ENCODE data around the gene C22orf23.
"Not testable (repeated sequence)": the region's sequence is repeated elsewhere in the genome, so short reads cannot be mapped to it uniquely, and the experiment has no call there.

Gene C22orf23

GRCh38 chr22:37951305-37951704 lies 2.1 kb downstream of the C22orf23 start:
- no peaks in the 10 kb centered on the region for H3K9me3 ChIP-seq (ENCODE audit: insufficient read depth, low read length)
- TF ChIP-seq YY1 (IDR thresholded peaks at IDR 0.05; ENCODE audit: insufficient read depth, insufficient read length) (no peak), ZNF274 (IDR thresholded peaks at IDR 0.05; ENCODE audit: low read depth, low read length) (no peak), SUZ12 (IDR thresholded peaks at IDR 0.05; ENCODE audit: extremely low read depth, insufficient read depth, insufficient read length) (no peak)
- H3K9ac ChIP-seq (ENCODE audit: insufficient read length, low read depth), result no peak overlapping the region
- H3K36me3 ChIP-seq (ENCODE audit: insufficient read depth, insufficient read length, low read length), result peaks cover 3% of the 10 kb centered on the region
- peaks cover 15% of the 10 kb centered on the region for H3K27me3 ChIP-seq (ENCODE audit: insufficient read depth, insufficient read length)
- H3K4me3 ChIP-seq (ENCODE audit: insufficient read length, low read depth), result no peak overlapping the region
- DNase-seq (ENCODE audit: low read depth, low spot score), result no peak
- H3K4me1 ChIP-seq (ENCODE audit: insufficient read depth, insufficient read length), result peaks cover 7% of the 10 kb centered on the region

- not testable (repeated sequence) for H3K9ac ChIP-seq (ENCODE audit: insufficient read length, low read depth); H3K27me3 ChIP-seq (ENCODE audit: insufficient read depth, insufficient read length); H3K4me1 ChIP-seq (ENCODE audit: insufficient read depth, insufficient read length); H3K9me3 ChIP-seq (ENCODE audit: insufficient read depth, low read length); DNase-seq (ENCODE audit: low read depth, low spot score); H3K4me3 ChIP-seq (ENCODE audit: insufficient read length, low read depth)
- H3K36me3 ChIP-seq (ENCODE audit: insufficient read depth, insufficient read length, low read length), result peaks cover 16% of the 10 kb centered on the region
Measured at GRCh38 chr22:37947142-37947795, 6.1 kb downstream of the C22orf23 start.

GRCh38 chr22:37944423-37944822 lies 9.0 kb downstream of the C22orf23 start:
- H3K9ac ChIP-seq (ENCODE audit: insufficient read length, low read depth); H3K4me3 ChIP-seq (ENCODE audit: insufficient read length, low read depth); H3K9me3 ChIP-seq (ENCODE audit: insufficient read depth, low read length); H3K27me3 ChIP-seq (ENCODE audit: insufficient read depth, insufficient read length); DNase-seq (ENCODE audit: low read depth, low spot score); H3K4me1 ChIP-seq (ENCODE audit: insufficient read depth, insufficient read length): not testable (repeated sequence)
- peaks cover 36% of the 10 kb centered on the region for H3K36me3 ChIP-seq (ENCODE audit: insufficient read depth, insufficient read length, low read length)

GRCh38 chr22:37943825-37944198 lies 9.6 kb downstream of the C22orf23 start:
- H3K4me3 ChIP-seq (ENCODE audit: insufficient read length, low read depth), result no peak overlapping the region
- no peaks in the 10 kb centered on the region for H3K27me3 ChIP-seq (ENCODE audit: insufficient read depth, insufficient read length)
- no peak for DNase-seq (ENCODE audit: low read depth, low spot score)
- H3K9ac ChIP-seq (ENCODE audit: insufficient read length, low read depth), result no peak overlapping the region
- H3K4me1 ChIP-seq (ENCODE audit: insufficient read depth, insufficient read length), result peaks cover 4% of the 10 kb centered on the region
- peaks cover 40% of the 10 kb centered on the region for H3K36me3 ChIP-seq (ENCODE audit: insufficient read depth, insufficient read length, low read length)
- TF ChIP-seq YY1 (IDR thresholded peaks at IDR 0.05; ENCODE audit: insufficient read depth, insufficient read length) (no peak), SUZ12 (IDR thresholded peaks at IDR 0.05; ENCODE audit: extremely low read depth, insufficient read depth, insufficient read length) (no peak), ZNF274 (IDR thresholded peaks at IDR 0.05; ENCODE audit: low read depth, low read length) (no peak)
- H3K9me3 ChIP-seq (ENCODE audit: insufficient read depth, low read length), result no peaks in the 10 kb centered on the region

GRCh38 chr22:37943136-37943824 lies 10.1 kb downstream of the C22orf23 start:
- H3K27me3 ChIP-seq (ENCODE audit: insufficient read depth, insufficient read length), result no peaks in the 10 kb centered on the region

GRCh38 chr22:37942133-37942532 lies 11.3 kb downstream of the C22orf23 start:
- peaks cover 51% of the 10 kb centered on the region for H3K36me3 ChIP-seq (ENCODE audit: insufficient read depth, insufficient read length, low read length)
- H3K9me3 ChIP-seq (ENCODE audit: insufficient read depth, low read length), result no peaks in the 10 kb centered on the region
- no peak for TF ChIP-seq YY1 (IDR thresholded peaks at IDR 0.05; ENCODE audit: insufficient read depth, insufficient read length)
- no peak for TF ChIP-seq SUZ12 (IDR thresholded peaks at IDR 0.05; ENCODE audit: extremely low read depth, insufficient read depth, insufficient read length)
- TF ChIP-seq ZNF274 (IDR thresholded peaks at IDR 0.05; ENCODE audit: low read depth, low read length), result no peak
- H3K27me3 ChIP-seq (ENCODE audit: insufficient read depth, insufficient read length), result no peaks in the 10 kb centered on the region
- H3K4me3 ChIP-seq (ENCODE audit: insufficient read length, low read depth), result no peak overlapping the region
- no peak overlapping the region for H3K9ac ChIP-seq (ENCODE audit: insufficient read length, low read depth)
- no peak for DNase-seq (ENCODE audit: low read depth, low spot score)
- H3K4me1 ChIP-seq (ENCODE audit: insufficient read depth, insufficient read length), result peaks cover 4% of the 10 kb centered on the region

More at GRCh38 chr22:37943136-37943824, 10.1 kb downstream of the C22orf23 start:
- H3K4me1 ChIP-seq (ENCODE audit: insufficient read depth, insufficient read length), result peaks cover 4% of the 10 kb centered on the region
- H3K4me3 ChIP-seq (ENCODE audit: insufficient read length, low read depth), result no peak overlapping the region
- peaks cover 43% of the 10 kb centered on the region for H3K36me3 ChIP-seq (ENCODE audit: insufficient read depth, insufficient read length, low read length)
- no peak for DNase-seq (ENCODE audit: low read depth, low spot score)
- no peak overlapping the region for H3K9ac ChIP-seq (ENCODE audit: insufficient read length, low read depth)
- no peak for TF ChIP-seq ZNF274 (IDR thresholded peaks at IDR 0.05; ENCODE audit: low read depth, low read length)
- TF ChIP-seq SUZ12 (IDR thresholded peaks at IDR 0.05; ENCODE audit: extremely low read depth, insufficient read depth, insufficient read length), result no peak
- no peak for TF ChIP-seq YY1 (IDR thresholded peaks at IDR 0.05; ENCODE audit: insufficient read depth, insufficient read length)
- H3K9me3 ChIP-seq (ENCODE audit: insufficient read depth, low read length), result no peaks in the 10 kb centered on the region

GRCh38 chr22:37940698-37941376 lies 12.6 kb downstream of the C22orf23 start:
- no peak overlapping the region for H3K4me3 ChIP-seq (ENCODE audit: insufficient read length, low read depth)
- peaks cover 61% of the 10 kb centered on the region for H3K36me3 ChIP-seq (ENCODE audit: insufficient read depth, insufficient read length, low read length)
- H3K4me1 ChIP-seq (ENCODE audit: insufficient read depth, insufficient read length), result peaks cover 6% of the 10 kb centered on the region
- no peak overlapping the region for H3K9ac ChIP-seq (ENCODE audit: insufficient read length, low read depth)
- no peaks in the 10 kb centered on the region for H3K9me3 ChIP-seq (ENCODE audit: insufficient read depth, low read length)
- no peak for DNase-seq (ENCODE audit: low read depth, low spot score)
- H3K27me3 ChIP-seq (ENCODE audit: insufficient read depth, insufficient read length), result no peaks in the 10 kb centered on the region
- TF ChIP-seq ZNF274 (IDR thresholded peaks at IDR 0.05; ENCODE audit: low read depth, low read length) (no peak), YY1 (IDR thresholded peaks at IDR 0.05; ENCODE audit: insufficient read depth, insufficient read length) (no peak), SUZ12 (IDR thresholded peaks at IDR 0.05; ENCODE audit: extremely low read depth, insufficient read depth, insufficient read length) (no peak)
